Measurements from ENCODE around the gene MACROD2.
"Not testable (repeated sequence)": the region's sequence is repeated elsewhere in the genome, so short reads cannot be mapped to it uniquely, and the experiment has no call there.

The MACROD2 gene

GRCh38 chr20:14889496-14890255, 894.4 kb downstream of the MACROD2 start:
- DNase-seq (ENCODE audit: low read depth in 3 of 3, low spot score in 1 of 3) = no peak

GRCh38 chr20:14890713-14891112, 895.4 kb downstream of the MACROD2 start:
- no peak for DNase-seq (ENCODE audit: low read depth in 3 of 3, low spot score in 1 of 3)

- no peak for DNase-seq (ENCODE audit: low read depth in 3 of 3, low spot score in 1 of 3)
Measured at GRCh38 chr20:14892782-14893181, 897.5 kb downstream of the MACROD2 start.

GRCh38 chr20:14896569-14896968, 901.3 kb downstream of the MACROD2 start:
- no peak for DNase-seq (ENCODE audit: low read depth in 3 of 3, low spot score in 1 of 3)

GRCh38 chr20:14897608-14898007, 902.3 kb downstream of the MACROD2 start:
- no peak for DNase-seq (ENCODE audit: low read depth in 3 of 3, low spot score in 1 of 3)

GRCh38 chr20:14902432-14903089, 907.2 kb downstream of the MACROD2 start:
- no peak for DNase-seq (ENCODE audit: low read depth in 3 of 3, low spot score in 1 of 3)

GRCh38 chr20:14906908-14907434, 911.7 kb downstream of the MACROD2 start:
- no peak for DNase-seq (ENCODE audit: low read depth in 3 of 3, low spot score in 1 of 3)

- DNase-seq (ENCODE audit: low read depth in 3 of 3, low spot score in 1 of 3) = no peak
Measured at GRCh38 chr20:14910126-14910525, 914.8 kb downstream of the MACROD2 start.

- no peak for DNase-seq (ENCODE audit: low read depth in 3 of 3, low spot score in 1 of 3)
Measured at GRCh38 chr20:14913896-14914620, 918.7 kb downstream of the MACROD2 start.

- DNase-seq (ENCODE audit: low read depth in 3 of 3, low spot score in 1 of 3) = no peak
Measured at GRCh38 chr20:14914633-14915032, 919.3 kb downstream of the MACROD2 start.

- DNase-seq (ENCODE audit: low read depth in 3 of 3, low spot score in 1 of 3) = no peak
Measured at GRCh38 chr20:14915356-14915755, 920.0 kb downstream of the MACROD2 start.

- DNase-seq (ENCODE audit: low read depth in 3 of 3, low spot score in 1 of 3) = no peak
Measured at GRCh38 chr20:14916360-14916920, 921.1 kb downstream of the MACROD2 start.

- DNase-seq (ENCODE audit: low read depth in 3 of 3, low spot score in 1 of 3) = no peak
Measured at GRCh38 chr20:14918281-14918680, 923.0 kb downstream of the MACROD2 start.

- no peak for DNase-seq (ENCODE audit: low read depth in 3 of 3, low spot score in 1 of 3)
Measured at GRCh38 chr20:14918976-14919375, 923.7 kb downstream of the MACROD2 start.

GRCh38 chr20:14919501-14920081, 924.3 kb downstream of the MACROD2 start:
- no peak for DNase-seq (ENCODE audit: low read depth in 3 of 3, low spot score in 1 of 3)

GRCh38 chr20:14921513-14921912, 926.2 kb downstream of the MACROD2 start:
- no peak for DNase-seq (ENCODE audit: low read depth in 3 of 3, low spot score in 1 of 3)

GRCh38 chr20:14922503-14923267, 927.4 kb downstream of the MACROD2 start:
- no peak for DNase-seq (ENCODE audit: low read depth in 3 of 3, low spot score in 1 of 3)

GRCh38 chr20:14924433-14924832, 929.1 kb downstream of the MACROD2 start:
- DNase-seq (ENCODE audit: low read depth in 3 of 3, low spot score in 1 of 3) = no peak

- no peak for DNase-seq (ENCODE audit: low read depth in 3 of 3, low spot score in 1 of 3)
Measured at GRCh38 chr20:14925300-14925699, 930.0 kb downstream of the MACROD2 start.

GRCh38 chr20:14926436-14926835, 931.1 kb downstream of the MACROD2 start:
- DNase-seq (ENCODE audit: low read depth in 3 of 3, low spot score in 1 of 3) = not testable (repeated sequence)
